ENCODE data around the gene OR8H1. TPM values are rescaled to one million over a fixed set of nuclear protein-coding genes. Genes with fewer than 3 reads are reported as not detected.

The OR8H1 gene
- total and polyA plus RNA-seq, 12 donors, result not detected

DNA sequence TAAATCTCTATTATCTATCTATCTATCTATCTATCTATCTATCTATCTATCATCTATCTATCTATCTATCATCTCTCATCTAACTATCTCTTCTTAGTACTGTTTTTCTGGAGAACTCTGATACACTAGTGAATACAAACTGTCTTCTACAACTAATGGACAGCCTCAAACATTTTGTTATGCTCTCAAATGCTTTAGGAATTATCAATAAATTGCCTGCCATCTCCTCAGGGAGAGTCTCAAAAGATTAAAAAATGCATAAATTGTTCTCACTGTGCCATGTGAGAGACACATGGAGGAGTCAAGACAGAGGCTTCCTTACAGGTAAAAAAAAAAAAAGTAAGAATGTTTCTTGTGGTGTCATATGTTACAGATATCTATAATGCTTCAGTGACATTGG lies 22.8 kb upstream of the OR8H1 start, which contains the start of gene OR8K3:
TSS of gene OR8K3 (plus strand) at position 301 of the 400 bp plus-strand sequence. CDS start 3,163 bp downstream, outside the sequence.
- DNase-seq, result no peak
- Histone ChIP-seq H3K27me3 (no peaks in the 10 kb centered on the region), H3K36me3 (no peaks in the 10 kb centered on the region), H3K4me3 (no peak within 1 kb of the TSS), H3K27ac (no peak within 1 kb of the TSS), H3K9me3 (peaks cover 0 to 12% (median 0%) of the 10 kb centered on the region in 11 donors), H3K4me1 (no peaks in the 10 kb centered on the region)
- TF ChIP-seq, protein P1, sequence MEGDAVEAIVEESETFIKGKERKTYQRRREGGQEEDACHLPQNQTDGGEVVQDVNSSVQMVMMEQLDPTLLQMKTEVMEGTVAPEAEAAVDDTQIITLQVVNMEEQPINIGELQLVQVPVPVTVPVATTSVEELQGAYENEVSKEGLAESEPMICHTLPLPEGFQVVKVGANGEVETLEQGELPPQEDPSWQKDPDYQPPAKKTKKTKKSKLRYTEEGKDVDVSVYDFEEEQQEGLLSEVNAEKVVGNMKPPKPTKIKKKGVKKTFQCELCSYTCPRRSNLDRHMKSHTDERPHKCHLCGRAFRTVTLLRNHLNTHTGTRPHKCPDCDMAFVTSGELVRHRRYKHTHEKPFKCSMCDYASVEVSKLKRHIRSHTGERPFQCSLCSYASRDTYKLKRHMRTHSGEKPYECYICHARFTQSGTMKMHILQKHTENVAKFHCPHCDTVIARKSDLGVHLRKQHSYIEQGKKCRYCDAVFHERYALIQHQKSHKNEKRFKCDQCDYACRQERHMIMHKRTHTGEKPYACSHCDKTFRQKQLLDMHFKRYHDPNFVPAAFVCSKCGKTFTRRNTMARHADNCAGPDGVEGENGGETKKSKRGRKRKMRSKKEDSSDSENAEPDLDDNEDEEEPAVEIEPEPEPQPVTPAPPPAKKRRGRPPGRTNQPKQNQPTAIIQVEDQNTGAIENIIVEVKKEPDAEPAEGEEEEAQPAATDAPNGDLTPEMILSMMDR (IDR thresholded peaks at IDR 0.05), result no peak
- intact Hi-C loops (cut with DNase I), result no loop called here
- no peak for ATAC-seq

DNA sequence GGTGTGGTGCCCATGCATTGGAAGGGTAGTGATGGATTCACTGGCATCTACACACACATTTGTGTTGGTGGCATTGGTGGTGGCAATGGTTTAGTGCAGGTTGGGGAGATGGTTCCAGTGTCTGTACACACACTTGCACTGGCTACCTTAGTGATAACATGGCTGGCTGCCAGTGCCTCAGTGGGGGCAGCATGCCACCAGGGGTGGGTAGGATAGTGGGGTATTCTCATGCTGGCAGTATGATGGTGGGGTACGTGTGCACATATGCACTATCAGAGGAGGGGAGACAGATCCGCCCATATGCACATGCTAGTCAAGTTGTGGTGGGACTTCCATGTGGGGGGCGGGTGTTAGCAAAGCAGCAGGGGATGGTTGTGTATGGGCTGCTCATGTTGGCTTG lies 15.8 kb upstream of the OR8H1 start:
- intact Hi-C loops (cut with DNase I), result no loop called here
- TF ChIP-seq, protein P1 (IDR thresholded peaks at IDR 0.05), result no peak
- DNase-seq, result no peak
- WGBS, 2 donors, result 84% methylated on average over 3 of the region's 3 CpGs
- Histone ChIP-seq H3K4me1 (no peaks in the 10 kb centered on the region), H3K27me3 (no peaks in the 10 kb centered on the region), H3K4me3 (no peak overlapping the region), H3K27ac (no peak overlapping the region), H3K9me3 (peaks cover 0 to 41% (median 0%) of the 10 kb centered on the region in 11 donors), H3K36me3 (no peaks in the 10 kb centered on the region)
- ATAC-seq, result no peak

DNA sequence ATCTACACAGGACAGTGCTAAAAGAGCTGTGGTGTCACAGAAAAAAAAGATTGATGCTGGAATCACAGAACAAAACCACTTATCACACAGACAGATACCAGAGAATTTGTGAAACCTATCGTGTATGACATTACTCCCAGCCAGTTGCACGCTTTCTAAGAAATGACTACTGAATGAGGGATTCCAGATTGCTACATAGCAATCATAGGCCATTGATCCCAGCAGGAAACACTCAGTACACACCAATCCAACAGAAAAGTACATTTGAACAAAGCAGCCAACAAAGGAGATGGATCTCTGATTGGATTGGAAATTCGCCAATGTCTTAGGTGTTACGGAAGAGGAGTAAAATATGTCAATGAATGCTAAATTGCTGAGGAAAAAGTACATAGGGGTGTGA lies 4.8 kb upstream of the OR8H1 start:
- Histone ChIP-seq H3K9me3 (peaks cover 0 to 14% (median 0%) of the 10 kb centered on the region in 11 donors), H3K36me3 (no peaks in the 10 kb centered on the region), H3K4me3 (no peak overlapping the region), H3K4me1 (no peaks in the 10 kb centered on the region), H3K27ac (no peak overlapping the region), H3K27me3 (no peaks in the 10 kb centered on the region)
- ATAC-seq (no peak), DNase-seq (no peak)
- TF ChIP-seq, protein P1 (IDR thresholded peaks at IDR 0.05), result no peak
- intact Hi-C loops (cut with DNase I), result no loop called here
- 75 to 77% methylated on average over 4 of the region's 4 CpGs for WGBS, 2 donors

DNA sequence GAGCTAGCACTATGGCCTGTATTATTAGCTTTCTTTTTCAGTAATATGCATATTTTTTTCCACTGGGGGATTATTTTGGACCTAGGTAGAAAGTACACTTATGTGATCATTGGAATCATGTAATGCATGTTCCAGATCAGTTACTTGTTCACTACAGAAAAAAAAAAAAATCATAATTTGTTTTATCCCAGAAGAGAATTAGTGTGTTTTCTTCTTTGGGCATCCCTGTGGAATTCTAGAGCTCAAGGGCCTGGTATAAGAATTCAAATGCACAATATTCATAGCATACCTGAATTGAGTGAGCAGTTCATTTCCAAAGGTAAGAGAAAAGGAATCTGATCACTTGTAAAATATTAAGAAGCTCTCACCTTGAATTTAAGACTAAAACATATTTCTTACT lies 18.2 kb downstream of the OR8H1 start, which contains the start of gene OR5T1:
TSS of gene OR5T1 (plus strand) at position 301 of the 400 bp plus-strand sequence. CDS start 1,485 bp downstream, outside the sequence.
- intact Hi-C loops (cut with DNase I), result no loop called here
- no peak within 1 kb of the TSS for H3K4me3 ChIP-seq
- DNase-seq (no peak), ATAC-seq (no peak)
- TF ChIP-seq, protein P1 (IDR thresholded peaks at IDR 0.05), result no peak
- no peaks in the 10 kb centered on the region for H3K27me3 ChIP-seq
- peaks cover 0 to 40% (median 6%) of the 10 kb centered on the region in 11 donors for H3K9me3 ChIP-seq
- H3K4me1 ChIP-seq, result no peaks in the 10 kb centered on the region
- no peaks in the 10 kb centered on the region for H3K36me3 ChIP-seq
- H3K27ac ChIP-seq, result no peak within 1 kb of the TSS

All from heart right ventricle (tissue), 16 donors.